ENCODE data around the gene ALDOB. TPM values are rescaled to one million over a fixed set of nuclear protein-coding genes. Genes with fewer than 3 reads are reported as not detected.

ALDOB gene
- total and polyA plus RNA-seq, 4 donors = 527 to 2,132 (median 1,808) TPM

- H3K4me3 ChIP-seq (ENCODE audit: low read depth in 1 of 3, low read length in 3 of 3) = no peak overlapping the region
- H3K27ac ChIP-seq (ENCODE audit: low read depth in 1 of 2, low read length in 2 of 2) = no peak overlapping the region
- TF ChIP-seq SP1 (IDR thresholded peaks at IDR 0.05) = peak; percentile 7
- TF ChIP-seq JUND (IDR thresholded peaks at IDR 0.05) = peak in 1 of 2 donors; percentile 19
- TF ChIP-seq GABPA (IDR thresholded peaks at IDR 0.05 in 1 of 2, conservative IDR thresholded peaks at IDR 0.05 in 1 of 2) = no peak
- TF ChIP-seq FOXA2 (IDR thresholded peaks at IDR 0.05) = no peak
- TF ChIP-seq HNF4G (IDR thresholded peaks at IDR 0.05) = no peak
- no peak for TF ChIP-seq FOXA1 (IDR thresholded peaks at IDR 0.05)
- TF ChIP-seq REST (IDR thresholded peaks at IDR 0.05) = no peak
- TF ChIP-seq ATF3 (IDR thresholded peaks at IDR 0.05) = no peak
- H3K9ac ChIP-seq (ENCODE audit: low read depth in 1 of 2, low read length in 2 of 2) = no peak overlapping the region
- H3K36me3 ChIP-seq (ENCODE audit: control insufficient read depth in 4 of 4, insufficient read depth in 3 of 4, low read depth in 1 of 4, low read length in 3 of 4) = peaks cover 0 to 39% (median 27%) of the 10 kb centered on the region in 4 donors
- H3K4me1 ChIP-seq (ENCODE audit: control insufficient read depth in 4 of 4, insufficient read depth in 4 of 4, low read length in 3 of 4) = peaks cover 0 to 4% (median 3%) of the 10 kb centered on the region in 4 donors
- no peaks in the 10 kb centered on the region for H3K27me3 ChIP-seq (ENCODE audit: control insufficient read depth in 4 of 4, insufficient read depth in 4 of 4, low read length in 3 of 4)
- DNase-seq (ENCODE audit: low spot score) = no peak
- 65% methylated on average over 2 of the region's 2 CpGs for WGBS
- H3K9me3 ChIP-seq (ENCODE audit: control insufficient read depth in 4 of 4, low read length in 3 of 4) = peaks cover 0 to 2% (median 0%) of the 10 kb centered on the region in 4 donors
These were observed 15.7 kb downstream of the ALDOB start for GRCh38 chr9:101419863-101420262.

GRCh38 chr9:101418518-101419430 is 16.8 kb downstream of the ALDOB start:
- peaks cover 0 to 3% (median under 1%) of the 10 kb centered on the region in 4 donors for H3K9me3 ChIP-seq (ENCODE audit: control insufficient read depth in 4 of 4, low read length in 3 of 4)

More at GRCh38 chr9:101418518-101419430, 16.8 kb downstream of the ALDOB start:
- Histone ChIP-seq H3K4me3 (ENCODE audit: low read depth in 1 of 3, low read length in 3 of 3) (no peak overlapping the region), H3K9ac (ENCODE audit: low read depth in 1 of 2, low read length in 2 of 2) (no peak overlapping the region), H3K4me1 (ENCODE audit: control insufficient read depth in 4 of 4, insufficient read depth in 4 of 4, low read length in 3 of 4) (peaks cover 0 to 4% (median 1%) of the 10 kb centered on the region in 4 donors), H3K27ac (ENCODE audit: low read depth in 1 of 2, low read length in 2 of 2) (peak overlapping the region; percentile 4 to 44), H3K27me3 (ENCODE audit: control insufficient read depth in 4 of 4, insufficient read depth in 4 of 4, low read length in 3 of 4) (no peaks in the 10 kb centered on the region), H3K36me3 (ENCODE audit: control insufficient read depth in 4 of 4, insufficient read depth in 3 of 4, low read depth in 1 of 4, low read length in 3 of 4) (peaks cover 0 to 31% (median 21%) of the 10 kb centered on the region in 4 donors)
- 35% methylated on average over 7 of the region's 7 CpGs for WGBS
- TF ChIP-seq CTCF (IDR thresholded peaks at IDR 0.05; ENCODE audit: low read depth, low read length, missing input control) (peak; percentile 2), NR2F2 (IDR thresholded peaks at IDR 0.05) (no peak), REST (IDR thresholded peaks at IDR 0.05) (no peak), HNF4A (conservative IDR thresholded peaks at IDR 0.05) (no peak), YY1 (IDR thresholded peaks at IDR 0.05) (peak; percentile 10), ATF3 (IDR thresholded peaks at IDR 0.05) (no peak), RAD21 (IDR thresholded peaks at IDR 0.05) (no peak), JUND (IDR thresholded peaks at IDR 0.05) (peak in 1 of 2 donors; percentile 18), RXRA (IDR thresholded peaks at IDR 0.05) (no peak), EGR1 (IDR thresholded peaks at IDR 0.05; ENCODE audit: low read depth in 2 of 2) (no peak), FOXA1 (IDR thresholded peaks at IDR 0.05) (no peak), HNF4G (IDR thresholded peaks at IDR 0.05) (no peak), SP1 (IDR thresholded peaks at IDR 0.05) (no peak), MAX (IDR thresholded peaks at IDR 0.05) (no peak), FOXA2 (IDR thresholded peaks at IDR 0.05) (no peak), TAF1 (conservative IDR thresholded peaks at IDR 0.05) (no peak), ZBTB33 (IDR thresholded peaks at IDR 0.05) (peak; percentile 11)
- no peak for DNase-seq (ENCODE audit: low spot score)
